ENCODE data around the gene SNX9. TPM values are rescaled to one million over a fixed set of nuclear protein-coding genes. Genes with fewer than 3 reads are reported as not detected.
A peak's percentile ranks its signal among the peaks of the same experiment; 100 is the strongest.
"Not testable (repeated sequence)": the region's sequence is repeated elsewhere in the genome, so short reads cannot be mapped to it uniquely, and the experiment has no call there.

The SNX9 gene
- total RNA-seq, 1 experiment from 2014 or later = 11.1 TPM

DNA sequence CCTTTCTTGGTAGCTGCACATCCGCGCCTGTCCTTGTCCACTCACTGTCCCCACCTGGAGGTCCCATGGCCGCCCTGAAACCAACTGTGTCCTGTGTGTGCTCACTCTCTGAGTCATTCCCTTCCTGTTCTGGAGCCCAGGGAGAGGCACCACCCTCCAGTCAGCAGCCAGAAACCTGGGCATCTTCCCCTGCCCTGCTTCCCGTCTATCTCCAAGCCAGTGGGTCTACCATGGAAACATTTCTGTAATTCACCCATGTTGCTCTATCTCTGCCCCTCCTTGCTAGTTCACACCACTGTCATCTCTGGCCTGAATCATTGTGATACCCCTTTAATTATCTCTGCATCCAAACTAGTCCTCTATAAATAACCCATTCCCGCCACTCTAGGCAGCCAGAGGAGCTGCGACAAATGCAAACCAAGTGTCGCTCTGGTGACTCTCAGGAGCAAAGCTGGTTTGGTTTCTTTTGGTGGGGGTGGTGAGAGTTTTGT, 129.9 kb downstream of the SNX9 start:
- no peak for DNase-seq (ENCODE audit: low spot score)

- DNase-seq (ENCODE audit: low spot score) = peak; percentile 38
Measured at GRCh38 chr6:157953580-157954091, 130.6 kb downstream of the SNX9 start.

DNA sequence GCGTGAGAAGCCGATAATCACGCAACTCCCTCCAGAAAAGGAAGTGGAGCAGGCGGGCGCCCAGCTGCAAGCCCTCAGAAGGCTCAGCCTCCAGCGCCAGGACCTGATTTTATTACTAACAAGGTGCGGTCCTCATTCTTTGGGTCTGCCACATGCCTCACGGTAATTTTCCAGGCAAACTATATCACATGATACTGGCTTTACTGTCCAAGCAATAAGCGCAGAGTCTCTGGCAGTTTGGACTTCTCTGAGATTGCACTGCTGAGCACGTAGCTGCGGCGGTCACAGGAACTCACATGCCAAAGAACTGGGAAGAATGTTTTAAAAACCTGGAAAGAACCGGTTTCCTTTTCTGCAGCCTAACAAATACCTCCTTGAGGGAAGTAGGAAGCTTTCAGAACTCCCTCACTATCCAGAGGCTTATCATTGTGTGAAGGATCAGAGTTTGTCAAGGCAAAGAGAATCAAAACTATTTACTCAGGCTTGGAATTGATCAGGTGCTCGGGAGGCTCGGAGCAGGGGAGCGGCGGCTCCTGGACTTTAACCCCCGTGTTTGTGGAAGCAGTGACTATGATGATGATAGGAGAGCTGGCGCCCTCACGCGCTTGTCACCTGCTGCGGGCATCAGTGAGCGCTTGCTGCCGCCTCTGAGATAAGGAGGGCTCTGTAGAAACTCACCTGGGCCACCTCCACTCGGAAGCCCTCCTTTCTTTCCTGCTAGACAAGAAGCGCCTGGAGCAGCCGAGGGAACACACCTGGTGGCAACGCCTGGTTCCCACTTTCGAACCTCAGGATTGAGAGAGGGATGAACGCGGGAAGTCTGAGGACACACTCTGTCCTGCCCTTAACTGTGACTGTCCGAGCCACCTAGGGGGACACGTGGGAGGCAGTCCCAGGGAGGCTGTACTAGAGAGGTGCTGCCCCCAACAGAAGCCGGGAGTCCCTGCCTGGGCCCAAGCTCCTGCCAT, 131.4 kb downstream of the SNX9 start:
- peak; percentile 85 for DNase-seq (ENCODE audit: low spot score)

DNA sequence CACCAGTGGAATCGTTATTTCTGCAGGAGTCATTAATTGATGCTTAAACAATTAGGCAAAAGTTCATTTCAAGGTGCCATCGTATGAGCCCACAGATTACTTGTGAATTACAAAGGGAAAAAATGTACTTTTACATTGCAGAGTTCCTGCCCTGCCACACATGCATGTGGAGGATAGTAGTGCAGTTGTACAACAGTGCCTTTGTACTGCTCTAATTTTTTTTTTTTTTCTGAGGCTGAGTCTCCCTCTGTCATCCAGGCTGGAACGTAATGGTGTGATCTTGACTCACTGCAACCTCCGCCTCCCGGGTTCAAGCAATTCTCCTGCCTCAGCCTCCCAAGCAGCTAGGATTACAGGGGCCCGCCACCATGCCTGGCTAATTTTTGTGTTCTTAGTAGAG, 132.6 kb downstream of the SNX9 start:
- DNase-seq (ENCODE audit: low spot score) = no peak

GRCh38 chr6:157956171-157956730, 133.2 kb downstream of the SNX9 start:
- no peak for DNase-seq (ENCODE audit: low spot score)

GRCh38 chr6:157959451-157960227, 136.6 kb downstream of the SNX9 start:
- no peak for DNase-seq (ENCODE audit: low spot score)

DNA sequence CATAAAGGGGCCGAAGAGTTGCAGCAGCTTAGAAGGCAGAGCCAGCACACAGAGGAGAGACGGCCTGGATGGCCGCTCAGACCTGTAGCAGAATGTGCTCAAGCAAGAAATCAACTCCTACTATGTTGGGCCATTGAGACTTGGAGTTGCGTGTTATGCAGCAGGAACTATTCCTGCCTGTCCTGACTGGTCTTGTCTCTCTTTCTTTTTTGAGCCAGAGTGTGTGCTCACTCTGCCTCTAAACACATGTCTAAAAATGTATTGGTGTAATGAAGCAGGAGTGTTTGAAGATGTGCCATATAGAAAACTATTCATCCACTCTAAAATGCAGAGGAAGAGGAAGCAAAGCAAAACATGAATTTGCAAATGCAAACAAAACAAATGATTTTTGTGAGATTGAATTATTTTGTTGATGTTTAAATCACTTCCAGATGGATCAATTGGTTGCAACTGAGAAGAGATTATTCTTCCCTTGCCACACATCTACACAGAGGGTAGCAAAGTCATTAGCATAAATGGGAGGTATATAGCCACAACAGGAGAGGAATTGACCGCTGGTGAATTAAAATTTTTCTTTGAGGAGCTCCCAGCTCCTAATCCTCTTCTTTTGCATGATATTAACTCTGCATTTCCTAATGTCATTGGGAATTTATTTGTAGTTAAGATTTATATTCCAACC, 138.2 kb downstream of the SNX9 start:
- no peak for DNase-seq (ENCODE audit: low spot score)

DNA sequence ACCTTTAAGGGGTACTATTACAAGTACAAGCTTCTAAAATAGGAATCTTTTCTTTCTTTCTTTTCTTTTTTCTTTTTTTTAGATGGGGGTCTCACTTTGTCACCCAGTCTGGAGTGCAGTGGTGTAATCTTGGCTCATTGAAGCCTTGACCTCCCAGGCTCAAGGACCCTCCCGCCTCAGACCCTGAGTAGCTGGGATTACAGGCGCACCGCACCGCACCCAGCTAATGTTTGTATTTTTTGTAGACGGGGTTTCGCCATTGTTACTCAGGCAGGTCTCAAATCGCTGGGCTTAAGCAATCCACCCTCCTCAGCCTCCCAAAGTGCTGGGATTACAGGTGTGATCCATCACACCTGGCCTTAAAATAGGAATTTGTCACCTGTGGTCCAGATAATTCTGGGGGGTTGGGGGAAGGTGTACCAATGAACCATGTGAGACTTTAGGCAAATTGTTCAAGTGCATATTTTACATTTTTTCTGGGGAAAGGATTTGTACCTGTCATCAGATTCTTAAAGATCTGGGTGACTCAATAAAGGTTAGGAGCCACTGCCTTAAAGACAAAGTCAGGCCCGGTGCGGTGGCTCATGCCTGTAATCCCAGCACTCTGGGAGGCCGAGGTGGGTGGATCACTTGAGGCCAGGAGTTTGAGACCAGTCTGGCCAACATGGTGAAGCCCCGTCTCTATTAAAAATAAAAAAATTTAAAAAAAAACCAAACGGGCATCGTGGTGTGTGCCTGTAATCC, 139.0 kb downstream of the SNX9 start:
- no peak for DNase-seq (ENCODE audit: low spot score)

DNA sequence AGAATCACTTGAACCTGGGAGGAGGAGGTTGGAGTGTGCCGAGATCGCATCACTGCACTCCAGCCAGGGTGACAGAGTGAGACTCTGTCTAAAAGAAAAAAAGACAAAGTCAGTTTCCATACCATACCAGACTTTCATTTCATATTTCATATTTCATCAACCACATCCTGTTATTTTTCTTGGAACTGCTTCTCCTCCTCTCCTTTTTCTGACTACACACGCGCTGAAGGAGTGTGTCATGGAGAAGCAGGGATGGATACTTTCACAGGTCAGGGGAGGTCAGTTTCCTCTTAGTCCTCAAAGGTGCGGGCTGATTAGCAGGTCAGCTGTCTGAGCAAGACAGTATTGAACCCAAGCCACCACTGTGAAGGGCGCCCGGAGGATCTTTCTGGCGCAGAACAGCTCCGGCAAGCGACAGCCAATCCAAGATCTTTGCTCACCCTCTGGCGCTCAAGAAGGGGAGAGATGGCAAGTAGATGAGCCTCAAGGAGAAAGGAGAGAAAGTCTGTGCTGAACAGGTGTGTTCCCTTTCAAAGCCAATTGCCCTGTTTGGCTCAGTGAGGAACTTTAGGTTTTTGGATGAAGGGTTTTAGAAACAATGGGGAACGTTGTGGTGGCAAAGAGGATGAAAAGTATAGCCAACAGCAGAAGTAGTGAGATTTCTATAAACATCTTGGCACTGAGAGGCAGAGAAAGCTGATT, 139.7 kb downstream of the SNX9 start:
- no peak for DNase-seq (ENCODE audit: low spot score)

GRCh38 chr6:157964100-157964499, 141.1 kb downstream of the SNX9 start:
- no peak for DNase-seq (ENCODE audit: low spot score)

- DNase-seq (ENCODE audit: low spot score) = no peak
Measured at GRCh38 chr6:157965387-157965786, 142.3 kb downstream of the SNX9 start.

- DNase-seq (ENCODE audit: low spot score) = no peak
Measured at GRCh38 chr6:157966589-157966977, 143.5 kb downstream of the SNX9 start.

GRCh38 chr6:157967020-157967419, 144.0 kb downstream of the SNX9 start:
- DNase-seq (ENCODE audit: low spot score) = peak; percentile 53

GRCh38 chr6:157967486-157967885, 144.4 kb downstream of the SNX9 start:
- DNase-seq (ENCODE audit: low spot score) = no peak

GRCh38 chr6:157972177-157972576, 149.1 kb downstream of the SNX9 start:
- DNase-seq (ENCODE audit: low spot score) = not testable (repeated sequence)

DNA sequence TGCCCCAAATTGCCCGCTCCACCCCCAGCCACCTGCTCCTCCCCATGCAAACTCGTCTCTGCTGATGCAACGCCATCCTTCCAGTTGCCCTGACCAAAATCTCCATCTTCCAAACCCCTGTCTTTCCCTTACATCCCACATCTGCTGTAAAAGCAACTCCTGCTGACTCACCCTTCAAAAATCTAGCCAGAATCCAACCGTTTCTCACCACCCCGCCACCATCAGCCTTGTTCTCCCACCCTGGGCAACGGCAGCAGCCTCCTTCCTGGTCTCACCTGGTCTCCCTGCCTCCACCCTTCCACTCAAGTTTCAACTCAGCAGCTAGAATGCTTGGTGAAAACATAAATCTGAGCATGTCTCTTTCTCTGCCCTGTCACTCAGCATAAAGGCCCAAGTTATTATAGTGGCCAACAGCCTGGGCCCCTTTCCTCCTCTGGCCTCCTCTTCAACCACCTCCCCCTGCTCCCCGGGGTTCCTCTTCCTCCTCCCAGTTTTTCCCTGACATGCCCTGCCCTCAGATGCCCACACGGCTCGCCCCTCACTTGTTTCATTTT, 151.4 kb downstream of the SNX9 start:
- DNase-seq (ENCODE audit: low spot score) = no peak

DNA sequence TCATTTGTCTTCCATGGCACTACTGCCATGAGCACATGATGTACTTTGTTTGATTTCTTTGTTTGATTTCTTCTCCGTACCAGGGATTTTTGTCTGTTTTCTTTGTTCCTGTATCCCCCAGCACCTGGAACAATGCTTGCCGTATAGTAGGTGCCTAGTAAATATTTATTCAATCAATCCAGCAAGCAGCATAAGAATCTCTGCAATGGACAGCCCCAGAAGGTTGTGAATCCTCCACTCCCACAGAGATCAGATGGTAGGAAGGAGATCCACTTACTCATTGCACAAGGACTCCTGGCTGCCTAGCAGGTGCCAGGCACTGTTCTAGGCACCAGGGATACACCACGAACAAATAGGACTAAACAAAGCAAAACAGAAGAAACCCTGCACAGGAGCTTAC, 151.9 kb downstream of the SNX9 start:
- no peak for DNase-seq (ENCODE audit: low spot score)

DNA sequence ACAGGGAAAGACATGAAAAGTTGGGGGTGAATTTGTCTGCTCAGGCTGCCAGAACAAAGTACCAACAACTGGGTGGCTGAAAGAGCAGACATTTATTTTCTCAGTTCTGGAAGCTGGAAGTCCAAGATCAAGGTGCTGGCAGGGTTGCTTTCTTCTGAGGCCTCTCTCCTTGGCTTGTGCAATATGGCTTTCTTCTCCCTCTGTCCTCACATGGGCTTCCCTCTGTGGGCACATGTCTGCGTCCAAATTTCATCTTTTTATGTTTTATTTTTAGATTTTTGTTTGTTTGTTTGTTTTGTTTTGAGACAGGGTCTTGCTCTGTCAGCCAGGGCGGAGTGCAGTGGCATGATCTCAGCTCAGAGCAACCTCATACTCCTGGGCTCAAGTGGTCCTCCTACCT, 152.4 kb downstream of the SNX9 start:
- no peak for DNase-seq (ENCODE audit: low spot score)

- DNase-seq (ENCODE audit: low spot score) = no peak
Measured at GRCh38 chr6:157976345-157977175, 153.5 kb downstream of the SNX9 start.

Data from HT-29 (cell line).